ENCODE measurements around the gene CARF. TPM values are rescaled to one million over a fixed set of nuclear protein-coding genes. Genes with fewer than 3 reads are reported as not detected.

CARF gene
- total and polyA plus RNA-seq, 11 donors = 0.79 to 12.2 (median 6.9) TPM

GRCh38 chr2:202871300-202872141 lies 40.6 kb upstream of the CARF start, which contains the start of gene ICA1L:
ICA1L (minus strand) TSS chr2:202871766; CDS start chr2:202829009, 42,757 bp downstream.
- ATAC-seq = peak; percentile 28 to 91 (median 85)
- H3K36me3 ChIP-seq = no peaks in the 10 kb centered on the region
- H3K27me3 ChIP-seq = no peaks in the 10 kb centered on the region
- peak within 1 kb of the TSS; percentile 7 to 87 (median 76) for H3K27ac ChIP-seq
- intact Hi-C loops (cut with DNase I) = loop anchor here in 8 of 10 donors (2.0 to 10.0 kb wide), 7 partner anchors 41 to 587 kb away; partner anchors contain the start of genes CARF (in 1 of the 8) and WDR12 (in 1 of the 8)
- peak; percentile 68 to 86 (median 70) for DNase-seq
- H3K4me3 ChIP-seq = peak within 1 kb of the TSS; percentile 69 to 92 (median 84)
- 0 to 1% (median 0%) methylated on average over 27 to 93 of the region's 93 CpGs for WGBS, 4 donors
- H3K4me1 ChIP-seq = peaks cover 0 to 13% (median 5%) of the 10 kb centered on the region in 12 donors
- TF ChIP-seq, protein P1, sequence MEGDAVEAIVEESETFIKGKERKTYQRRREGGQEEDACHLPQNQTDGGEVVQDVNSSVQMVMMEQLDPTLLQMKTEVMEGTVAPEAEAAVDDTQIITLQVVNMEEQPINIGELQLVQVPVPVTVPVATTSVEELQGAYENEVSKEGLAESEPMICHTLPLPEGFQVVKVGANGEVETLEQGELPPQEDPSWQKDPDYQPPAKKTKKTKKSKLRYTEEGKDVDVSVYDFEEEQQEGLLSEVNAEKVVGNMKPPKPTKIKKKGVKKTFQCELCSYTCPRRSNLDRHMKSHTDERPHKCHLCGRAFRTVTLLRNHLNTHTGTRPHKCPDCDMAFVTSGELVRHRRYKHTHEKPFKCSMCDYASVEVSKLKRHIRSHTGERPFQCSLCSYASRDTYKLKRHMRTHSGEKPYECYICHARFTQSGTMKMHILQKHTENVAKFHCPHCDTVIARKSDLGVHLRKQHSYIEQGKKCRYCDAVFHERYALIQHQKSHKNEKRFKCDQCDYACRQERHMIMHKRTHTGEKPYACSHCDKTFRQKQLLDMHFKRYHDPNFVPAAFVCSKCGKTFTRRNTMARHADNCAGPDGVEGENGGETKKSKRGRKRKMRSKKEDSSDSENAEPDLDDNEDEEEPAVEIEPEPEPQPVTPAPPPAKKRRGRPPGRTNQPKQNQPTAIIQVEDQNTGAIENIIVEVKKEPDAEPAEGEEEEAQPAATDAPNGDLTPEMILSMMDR (IDR thresholded peaks at IDR 0.05) = peak in 2 of 12 donors; percentile 5 to 12
- no peak for TF ChIP-seq POLR2A (IDR thresholded peaks at IDR 0.05)
- no peaks in the 10 kb centered on the region for H3K9me3 ChIP-seq

DNA sequence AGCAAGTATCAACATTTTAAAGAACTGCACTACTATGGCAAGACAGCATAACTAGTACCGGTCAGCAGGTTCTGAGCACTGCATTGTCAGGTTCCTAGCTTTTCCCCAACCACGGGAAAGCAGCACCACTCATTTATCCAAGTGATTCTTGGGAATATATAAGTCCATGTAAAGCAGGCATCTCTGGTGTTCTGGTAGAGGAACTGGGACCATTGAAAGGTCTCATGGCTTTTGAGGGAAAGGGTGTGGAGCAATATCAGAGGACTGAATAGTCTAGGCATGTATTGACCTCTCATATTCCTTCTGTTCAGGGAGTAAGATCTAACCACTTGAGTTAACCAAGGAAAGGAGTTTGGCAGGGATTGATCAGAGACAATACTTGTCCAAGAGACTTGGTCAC lies 34.4 kb upstream of the CARF start:
- Histone ChIP-seq H3K27me3 (no peaks in the 10 kb centered on the region), H3K9me3 (no peaks in the 10 kb centered on the region), H3K36me3 (peaks cover 0 to 41% (median 25%) of the 10 kb centered on the region in 9 donors), H3K4me1 (no peaks in the 10 kb centered on the region), H3K27ac (no peak overlapping the region), H3K4me3 (no peak overlapping the region)
- intact Hi-C loops (cut with DNase I) = loop anchor here in 4 of 10 donors (10.0 kb wide), 3 partner anchors 103 to 593 kb away; no protein-coding TSS in a partner anchor
- TF ChIP-seq, protein P1 (IDR thresholded peaks at IDR 0.05) = no peak
- TF ChIP-seq POLR2A (IDR thresholded peaks at IDR 0.05) = no peak
- 96 to 99% (median 97%) methylated on average over 2 of the region's 2 CpGs for WGBS, 4 donors
- DNase-seq = no peak
- no peak for ATAC-seq

GRCh38 chr2:202881570-202881969 lies 30.5 kb upstream of the CARF start:
- H3K27ac ChIP-seq = no peak overlapping the region
- ATAC-seq = no peak
- WGBS, 4 donors = 90 to 96% (median 92%) methylated on average over 4 of the region's 4 CpGs
- no peak for DNase-seq
- peaks cover 0 to 72% (median 45%) of the 10 kb centered on the region in 9 donors for H3K36me3 ChIP-seq
- H3K27me3 ChIP-seq = no peaks in the 10 kb centered on the region
- H3K9me3 ChIP-seq = no peaks in the 10 kb centered on the region
- TF ChIP-seq, protein P1 (IDR thresholded peaks at IDR 0.05) = no peak
- no peak for TF ChIP-seq POLR2A (IDR thresholded peaks at IDR 0.05)
- no peak overlapping the region for H3K4me3 ChIP-seq
- intact Hi-C loops (cut with DNase I) = loop anchor here in 1 of 10 donors (10.0 kb wide), 1 partner anchor 287 kb away; no protein-coding TSS in a partner anchor
- H3K4me1 ChIP-seq = peaks cover 0 to 8% (median 0%) of the 10 kb centered on the region in 12 donors
